Caco-2 (cell line): ENCODE data around the gene INPP4B. TPM values are rescaled to one million over a fixed set of nuclear protein-coding genes. Genes with fewer than 3 reads are reported as not detected.

ENCODE experiments used
- BruUV-seq: library from RNA; stranded (reverse); fragments of 400-500 nt; replicated peaks from 2 replicates; lab custom pipeline; 2021; lab: Mats Ljungman, UMichigan
- CTCF ChIA-PET: fragments of 300-600 bp; sonication (Branson Sonifier 250); formaldehyde crosslinking; loops from one replicate; lab custom pipeline; 2022; ENCODE audit warnings: antibody characterized with exemption; lab: Charles Lee
- POLR2A ChIA-PET: fragments of 300-600 bp; sonication (Branson Sonifier 250); formaldehyde crosslinking; loops from one replicate; lab custom pipeline; 2022; ENCODE audit warnings: antibody characterized with exemption; lab: Charles Lee
- DNase-seq, 2 experiments: peaks; one replicate each; pipeline versions ENCODE4 v3.0.0 to v3.0.0-alpha.2; 2020 to 2022
- H3K27me3 ChIP-seq: replicated peaks from 2 replicates; pipeline ENCODE4 v1.6.0; 2011; ENCODE audit warnings: low read length; ENCODE audit not compliant: control insufficient read depth, insufficient read depth
- H3K36me3 ChIP-seq: 2 replicates; pipeline ENCODE4 v1.5.1; 2011; ENCODE audit warnings: low read length; ENCODE audit not compliant: control insufficient read depth, insufficient read depth
- H3K4me1 ChIP-seq: fragments of 250-450 bp; sonication (Bioruptor Pico); 2 replicates; pipeline ENCODE4 v1.5.1; 2020; ENCODE audit warnings: mild to moderate bottlenecking
- H3K4me3 ChIP-seq: 2 replicates; pipeline ENCODE4 v1.5.1; 2011; ENCODE audit warnings: low read depth, mild to moderate bottlenecking, control low read depth, low read length
- H3K9me3 ChIP-seq: fragments of 250-450 bp; sonication (Bioruptor Pico); 2 replicates; pipeline ENCODE4 v1.5.1; 2020; ENCODE audit warnings: mild to moderate bottlenecking, moderate library complexity
- H3K27ac Mint-ChIP-seq: one replicate; pipeline ENCODE4 v1.8.0; 2022; ENCODE audit warnings: mixed read lengths; ENCODE audit not compliant: unreplicated experiment
- H3K27me3 Mint-ChIP-seq: one replicate; pipeline ENCODE4 v1.8.0; 2022; ENCODE audit warnings: mixed read lengths; ENCODE audit not compliant: insufficient read depth, unreplicated experiment
- H3K36me3 Mint-ChIP-seq: one replicate; pipeline ENCODE4 v1.8.0; 2022; ENCODE audit warnings: mild to moderate bottlenecking, mixed read lengths; ENCODE audit not compliant: insufficient read depth, unreplicated experiment
- H3K4me1 Mint-ChIP-seq: one replicate; pipeline ENCODE4 v1.8.0; 2022; ENCODE audit warnings: low read depth, mixed read lengths; ENCODE audit not compliant: unreplicated experiment
- H3K4me3 Mint-ChIP-seq: one replicate; pipeline ENCODE4 v1.8.0; 2022; ENCODE audit warnings: mild to moderate bottlenecking, moderate library complexity, mixed read lengths; ENCODE audit not compliant: unreplicated experiment
- H3K9me3 Mint-ChIP-seq: one replicate; pipeline ENCODE4 v1.8.0; 2022; ENCODE audit warnings: mixed read lengths; ENCODE audit not compliant: unreplicated experiment
- CTCF ChIP-seq, 2 experiments: fragments of 200-600 bp in 1 of 2; IDR thresholded peaks; 1 replicate in 1 of 2; 2 replicates in 1 of 2; pipeline versions ENCODE4 v1.5.1 to v1.8.0; 2011 to 2022; ENCODE audit warnings: antibody characterized with exemption in 1 of 2, control low read depth in 1 of 2, inconsistent platforms in 1 of 2, low read depth in 1 of 2, low read length in 1 of 2, mild to moderate bottlenecking in 1 of 2, moderate library complexity in 1 of 2; ENCODE audit not compliant: insufficient read depth in 1 of 2, severe bottlenecking in 1 of 2, unreplicated experiment in 1 of 2
- intact Hi-C: fragments of 100-400 bp; cut with micrococcal nuclease; formaldehyde crosslinking; loops from one replicate; pipeline ENCODE4 v1.10.0; 2022; ENCODE audit not compliant: unreplicated experiment
- total RNA-seq: library from RNA; stranded (reverse); gene quantifications from 2 replicates; pipeline ENCODE4 v1.2.3, GENCODE V29; 2022

Gene INPP4B
- total RNA-seq, 1 experiment from 2014 or later = 10.3 TPM

- no peak for DNase-seq
- H3K27me3 Mint-ChIP-seq = no peaks in the 10 kb centered on the region
- no TSS peak for BruUV-seq
- H3K36me3 ChIP-seq = no peaks in the 10 kb centered on the region
- H3K9me3 Mint-ChIP-seq = no peaks in the 10 kb centered on the region
- ChIA-PET POLR2A (no interaction called here), CTCF (no interaction called here)
- TF ChIP-seq CTCF (IDR thresholded peaks at IDR 0.05; ENCODE audit: insufficient read depth in 1 of 2, low read depth in 1 of 2, low read length in 1 of 2, severe bottlenecking in 1 of 2, unreplicated experiment in 1 of 2) = no peak
- no peaks in the 10 kb centered on the region for H3K4me1 Mint-ChIP-seq
- intact Hi-C loops = no loop called here
- H3K27ac Mint-ChIP-seq = no peak overlapping the region
- no peak overlapping the region for H3K4me3 ChIP-seq
- H3K4me3 Mint-ChIP-seq = no peak overlapping the region
- H3K4me1 ChIP-seq = no peaks in the 10 kb centered on the region
- H3K36me3 Mint-ChIP-seq = no peaks in the 10 kb centered on the region
- H3K27me3 ChIP-seq = no peaks in the 10 kb centered on the region
- H3K9me3 ChIP-seq = no peaks in the 10 kb centered on the region
Observed at GRCh38 chr4:142036795-142037583, 809.1 kb downstream of the INPP4B start.

GRCh38 chr4:142035566-142035965 is 810.5 kb downstream of the INPP4B start:
- intact Hi-C loops = no loop called here
- Histone ChIP-seq H3K4me3 (no peak overlapping the region), H3K9me3 (no peaks in the 10 kb centered on the region), H3K4me1 (no peaks in the 10 kb centered on the region), H3K27me3 (no peaks in the 10 kb centered on the region), H3K36me3 (no peaks in the 10 kb centered on the region)
- BruUV-seq = no TSS peak
- no peaks in the 10 kb centered on the region for H3K27me3 Mint-ChIP-seq
- H3K9me3 Mint-ChIP-seq = no peaks in the 10 kb centered on the region
- H3K4me1 Mint-ChIP-seq = no peaks in the 10 kb centered on the region
- POLR2A ChIA-PET = no interaction called here
- H3K27ac Mint-ChIP-seq = no peak overlapping the region
- CTCF ChIA-PET = no interaction called here
- TF ChIP-seq CTCF (IDR thresholded peaks at IDR 0.05; ENCODE audit: insufficient read depth in 1 of 2, low read depth in 1 of 2, low read length in 1 of 2, severe bottlenecking in 1 of 2, unreplicated experiment in 1 of 2) = no peak
- no peaks in the 10 kb centered on the region for H3K36me3 Mint-ChIP-seq
- no peak overlapping the region for H3K4me3 Mint-ChIP-seq
- no peak for DNase-seq

- TF ChIP-seq CTCF (IDR thresholded peaks at IDR 0.05; ENCODE audit: insufficient read depth in 1 of 2, low read depth in 1 of 2, low read length in 1 of 2, severe bottlenecking in 1 of 2, unreplicated experiment in 1 of 2) = no peak
- peak overlapping the region; percentile 4 for H3K27ac Mint-ChIP-seq
- H3K27me3 Mint-ChIP-seq = no peaks in the 10 kb centered on the region
- ChIA-PET POLR2A (no interaction called here), CTCF (no interaction called here)
- Histone ChIP-seq H3K36me3 (no peaks in the 10 kb centered on the region), H3K4me3 (no peak overlapping the region), H3K9me3 (no peaks in the 10 kb centered on the region), H3K4me1 (no peaks in the 10 kb centered on the region), H3K27me3 (no peaks in the 10 kb centered on the region)
- H3K4me1 Mint-ChIP-seq = no peaks in the 10 kb centered on the region
- no peaks in the 10 kb centered on the region for H3K36me3 Mint-ChIP-seq
- no peak for DNase-seq
- no TSS peak for BruUV-seq
- intact Hi-C loops = no loop called here
- H3K9me3 Mint-ChIP-seq = no peaks in the 10 kb centered on the region
- no peak overlapping the region for H3K4me3 Mint-ChIP-seq
Observed at GRCh38 chr4:142034101-142034500, 812.0 kb downstream of the INPP4B start.
